K562 (cell line): ENCODE results near the gene KLHL22. TPM values are rescaled to one million over a fixed set of nuclear protein-coding genes. Genes with fewer than 3 reads are reported as not detected.
A peak's percentile ranks its signal among the peaks of the same experiment; 100 is the strongest.

Experiments used
- FOXK2 ChIP-seq, 2 experiments: fragments of 450-650 bp; IDR thresholded peaks in 1 of 2; conservative IDR thresholded peaks in 1 of 2; 2 replicates each; pipeline ENCODE4 v1.6.1; 2016; ENCODE audit warnings: low read depth in 2 of 2, mild to moderate bottlenecking in 1 of 2
- PHB ChIP-seq: fragments of 250-450 bp; sonication (Bioruptor Pico); IDR thresholded peaks from 2 replicates; pipeline ENCODE4 v1.5.0; 2021
- SAFB ChIP-seq: fragments of 200-400 bp; formaldehyde crosslinking; IDR thresholded peaks from 2 replicates; pipeline ENCODE4 v1.6.1; 2017; ENCODE audit warnings: low read depth, low read length, borderline replicate concordance
- TAL1 ChIP-seq: fragments of 450-650 bp; IDR thresholded peaks from 2 replicates; pipeline ENCODE4 v1.6.1; 2016; ENCODE audit warnings: mild to moderate bottlenecking
- polyA plus RNA-seq, 8 experiments: library from polyadenylated mRNA; depleted of rRNA in 4 of 8; stranded (reverse) in 5 of 8; unstranded in 3 of 8; fragments of >200 nt; fragmentation: Nextera tagmentation in 2 of 8; fragmentation: Illumina TruSeq in 1 of 8; extraction: Ambion mirVana in 2 of 8; extraction: Trizol in 1 of 8; gene quantifications; 2 replicates each; pipeline versions ENCODE4 v1.2.1 to v1.2.3, GENCODE V29; 2011 to 2014; ENCODE audit warnings: inconsistent platforms in 1 of 8, missing spikeins in 1 of 8
- total RNA-seq, 7 experiments: library from RNA; depleted of rRNA in 6 of 7; stranded (reverse); fragments of >200 nt in 6 of 7; fragmentation: Illumina TruSeq in 2 of 7; extraction: Trizol in 2 of 7; gene quantifications; 2 replicates each; pipeline versions ENCODE4 v1.2.1 to v1.2.3, GENCODE V29; 2011 to 2021; ENCODE audit warnings: low replicate concordance in 1 of 7
- TF ChIP-seq, protein P1 (sequence below): fragments of 250-450 bp; sonication (Bioruptor Pico); IDR thresholded peaks from 2 replicates; pipeline ENCODE4 v1.4.0; 2020; ENCODE audit warnings: mild to moderate bottlenecking, moderate library complexity
- TF ChIP-seq, protein P2 (sequence below), 2 experiments: fragments of 450-650 bp; IDR thresholded peaks; 2 replicates each; pipeline ENCODE4 v1.6.1; 2016

The KLHL22 gene
- total and polyA plus RNA-seq, 9 of the 15 experiments (the other 6 are each of a cell fraction or from before 2014, with no cell fraction given), result 1.3 to 25.6 (median 15.2) TPM

DNA sequence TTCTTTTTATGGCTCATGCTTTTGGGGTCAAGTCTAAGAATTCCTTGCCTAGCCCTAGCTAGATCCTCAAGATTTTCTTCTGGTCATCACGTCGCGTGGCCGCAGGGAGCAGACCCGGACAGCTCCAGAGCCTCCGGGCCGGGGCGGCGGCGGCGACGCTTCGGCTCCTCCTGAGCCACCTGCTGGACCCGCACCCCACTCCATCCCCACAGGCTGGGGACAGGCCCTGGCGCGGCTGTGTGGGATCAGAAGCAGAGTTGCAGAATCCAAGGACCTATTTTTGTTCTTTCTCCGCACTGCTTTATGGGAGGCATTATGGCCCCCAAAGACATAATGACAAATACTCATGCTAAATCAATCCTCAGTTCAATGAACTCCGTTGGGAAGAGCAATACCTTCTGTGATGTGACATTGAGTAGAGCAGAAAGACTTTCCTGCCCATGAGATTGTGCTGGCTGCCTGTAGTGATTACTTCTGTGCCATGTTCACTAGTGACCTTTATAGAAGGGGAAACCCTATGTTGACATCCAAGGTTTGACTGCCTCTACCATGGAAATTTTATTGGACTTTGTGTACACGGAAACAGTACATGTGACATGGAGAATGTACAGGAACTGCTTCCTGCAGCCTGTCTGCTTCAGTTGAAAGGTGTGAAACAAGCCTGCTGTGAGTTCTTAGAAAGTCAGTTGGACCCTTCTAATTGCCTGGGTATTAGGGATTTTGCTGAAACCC, 45.6 kb downstream of the KLHL22 start (continued):
- TF ChIP-seq, protein P1, sequence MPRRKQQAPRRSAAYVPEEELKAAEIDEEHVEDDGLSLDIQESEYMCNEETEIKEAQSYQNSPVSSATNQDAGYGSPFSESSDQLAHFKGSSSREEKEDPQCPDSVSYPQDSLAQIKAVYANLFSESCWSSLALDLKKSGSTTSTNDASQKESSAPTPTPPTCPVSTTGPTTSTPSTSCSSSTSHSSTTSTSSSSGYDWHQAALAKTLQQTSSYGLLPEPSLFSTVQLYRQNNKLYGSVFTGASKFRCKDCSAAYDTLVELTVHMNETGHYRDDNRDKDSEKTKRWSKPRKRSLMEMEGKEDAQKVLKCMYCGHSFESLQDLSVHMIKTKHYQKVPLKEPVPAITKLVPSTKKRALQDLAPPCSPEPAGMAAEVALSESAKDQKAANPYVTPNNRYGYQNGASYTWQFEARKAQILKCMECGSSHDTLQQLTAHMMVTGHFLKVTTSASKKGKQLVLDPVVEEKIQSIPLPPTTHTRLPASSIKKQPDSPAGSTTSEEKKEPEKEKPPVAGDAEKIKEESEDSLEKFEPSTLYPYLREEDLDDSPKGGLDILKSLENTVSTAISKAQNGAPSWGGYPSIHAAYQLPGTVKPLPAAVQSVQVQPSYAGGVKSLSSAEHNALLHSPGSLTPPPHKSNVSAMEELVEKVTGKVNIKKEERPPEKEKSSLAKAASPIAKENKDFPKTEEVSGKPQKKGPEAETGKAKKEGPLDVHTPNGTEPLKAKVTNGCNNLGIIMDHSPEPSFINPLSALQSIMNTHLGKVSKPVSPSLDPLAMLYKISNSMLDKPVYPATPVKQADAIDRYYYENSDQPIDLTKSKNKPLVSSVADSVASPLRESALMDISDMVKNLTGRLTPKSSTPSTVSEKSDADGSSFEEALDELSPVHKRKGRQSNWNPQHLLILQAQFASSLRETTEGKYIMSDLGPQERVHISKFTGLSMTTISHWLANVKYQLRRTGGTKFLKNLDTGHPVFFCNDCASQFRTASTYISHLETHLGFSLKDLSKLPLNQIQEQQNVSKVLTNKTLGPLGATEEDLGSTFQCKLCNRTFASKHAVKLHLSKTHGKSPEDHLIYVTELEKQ (CRISPR knock-in tag), result no peak
- TF ChIP-seq, protein P2, sequence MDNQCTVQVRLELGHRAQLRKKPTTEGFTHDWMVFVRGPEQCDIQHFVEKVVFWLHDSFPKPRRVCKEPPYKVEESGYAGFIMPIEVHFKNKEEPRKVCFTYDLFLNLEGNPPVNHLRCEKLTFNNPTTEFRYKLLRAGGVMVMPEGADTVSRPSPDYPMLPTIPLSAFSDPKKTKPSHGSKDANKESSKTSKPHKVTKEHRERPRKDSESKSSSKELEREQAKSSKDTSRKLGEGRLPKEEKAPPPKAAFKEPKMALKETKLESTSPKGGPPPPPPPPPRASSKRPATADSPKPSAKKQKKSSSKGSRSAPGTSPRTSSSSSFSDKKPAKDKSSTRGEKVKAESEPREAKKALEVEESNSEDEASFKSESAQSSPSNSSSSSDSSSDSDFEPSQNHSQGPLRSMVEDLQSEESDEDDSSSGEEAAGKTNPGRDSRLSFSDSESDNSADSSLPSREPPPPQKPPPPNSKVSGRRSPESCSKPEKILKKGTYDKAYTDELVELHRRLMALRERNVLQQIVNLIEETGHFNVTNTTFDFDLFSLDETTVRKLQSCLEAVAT (IDR thresholded peaks at IDR 0.05), result no peak
- TF ChIP-seq PHB (0 out of 2 replicates have a peak, but pooled peaks have one; percentile 33), FOXK2 (conservative IDR thresholded peaks at IDR 0.05 in 1 of 2, IDR thresholded peaks at IDR 0.05 in 1 of 2; ENCODE audit: low read depth in 2 of 2) (no peak), SAFB (no peak), TAL1 (no peak)
